Inferior parietal cortex (tissue), 1 donor: ENCODE results near the gene ZSWIM8.
"Not testable (repeated sequence)": the region's sequence is repeated elsewhere in the genome, so short reads cannot be mapped to it uniquely, and the experiment has no call there.

Experiments
- DNase-seq: peaks from one replicate; pipeline ENCODE4 v3.0.0-alpha.2; 2016; ENCODE audit errors: extremely low spot score

Gene ZSWIM8

DNA sequence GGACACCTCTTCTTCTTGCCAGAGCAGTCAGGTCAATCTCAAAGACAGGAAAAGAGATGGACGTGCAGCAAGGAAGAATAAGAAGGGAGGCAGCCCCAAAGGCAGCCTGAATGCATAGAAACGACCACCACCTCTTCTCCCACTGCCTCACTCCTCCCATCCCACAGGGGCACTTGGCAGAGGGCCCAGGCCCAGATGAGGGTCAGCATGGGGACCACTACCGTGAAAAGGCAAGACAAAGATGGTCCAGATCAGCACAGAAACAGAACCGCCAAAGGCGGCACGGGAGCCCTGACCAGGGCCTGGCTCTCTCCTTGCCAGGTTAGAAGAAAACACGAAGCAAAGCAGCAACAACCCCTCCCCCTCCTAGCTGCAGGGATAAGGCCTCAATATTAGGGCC, 27.9 kb downstream of the ZSWIM8 start:
- DNase-seq = no peak

DNA sequence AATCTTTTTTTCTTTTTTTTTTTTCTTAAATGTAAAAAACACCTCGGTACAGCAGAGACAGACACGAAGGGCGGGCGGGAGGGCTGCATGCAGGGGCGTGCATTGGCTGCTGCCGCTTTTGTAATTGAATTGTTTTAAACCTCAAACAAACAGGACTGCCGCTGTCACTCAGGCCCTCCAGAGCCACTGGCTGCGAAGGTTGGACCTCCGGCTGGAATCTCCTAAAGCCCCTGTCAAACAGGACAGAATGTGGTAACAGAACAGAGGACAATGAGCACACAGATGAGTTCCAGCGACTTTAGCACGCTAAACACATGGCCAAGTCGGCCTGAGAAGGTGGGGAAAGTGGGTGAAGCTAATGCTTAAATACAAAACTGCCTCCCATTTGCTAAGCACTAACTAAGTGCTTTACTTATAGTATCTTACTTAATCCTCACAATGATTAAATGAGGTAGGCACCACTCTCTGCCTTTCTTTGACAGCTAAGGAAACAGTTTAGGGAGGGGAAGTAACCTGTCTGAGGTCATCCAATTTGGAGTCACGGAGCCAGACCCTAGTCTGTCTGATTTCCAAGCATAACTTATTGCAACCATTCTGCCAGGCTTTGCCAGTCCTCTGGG, 29.0 kb downstream of the ZSWIM8 start:
- DNase-seq = no peak

DNA sequence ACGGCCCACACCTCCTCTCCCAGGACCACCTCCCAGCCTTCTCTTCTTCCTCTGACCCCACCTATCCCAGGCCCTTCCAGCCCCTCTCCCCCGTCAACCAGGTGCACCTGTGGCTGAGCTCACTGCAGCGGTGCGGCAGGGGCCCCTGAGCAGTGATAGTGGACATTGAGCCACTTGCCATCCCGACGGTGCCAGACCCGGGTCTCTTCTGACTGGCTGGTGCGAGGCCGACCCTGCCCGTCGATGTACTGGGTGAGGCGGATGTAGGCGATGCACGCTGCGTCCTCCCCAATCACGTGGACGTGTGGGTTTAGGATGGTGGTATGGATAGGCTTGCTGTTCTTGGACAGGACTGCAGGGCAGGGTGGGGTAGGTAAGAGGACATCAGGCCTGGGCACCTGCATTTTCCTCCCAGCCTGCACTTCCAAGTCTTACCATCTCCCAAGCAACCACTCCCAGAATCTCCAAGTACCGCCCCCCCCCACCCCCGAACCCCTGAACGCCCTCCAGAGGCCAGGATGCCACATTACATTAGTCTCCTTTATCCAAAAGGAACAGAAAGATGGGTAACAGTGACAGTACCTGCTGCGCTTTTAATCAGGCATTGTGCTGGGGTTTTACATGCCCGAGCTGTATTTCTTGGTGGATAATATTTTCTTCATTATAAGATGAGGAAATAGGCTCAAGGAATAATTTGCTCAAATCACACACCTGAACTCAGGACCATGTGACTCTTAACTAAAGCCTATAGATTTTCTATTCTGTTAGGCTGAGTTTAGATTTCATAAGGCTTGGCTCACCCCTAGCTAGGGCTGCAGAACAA, 29.7 kb downstream of the ZSWIM8 start:
- DNase-seq = no peak

DNA sequence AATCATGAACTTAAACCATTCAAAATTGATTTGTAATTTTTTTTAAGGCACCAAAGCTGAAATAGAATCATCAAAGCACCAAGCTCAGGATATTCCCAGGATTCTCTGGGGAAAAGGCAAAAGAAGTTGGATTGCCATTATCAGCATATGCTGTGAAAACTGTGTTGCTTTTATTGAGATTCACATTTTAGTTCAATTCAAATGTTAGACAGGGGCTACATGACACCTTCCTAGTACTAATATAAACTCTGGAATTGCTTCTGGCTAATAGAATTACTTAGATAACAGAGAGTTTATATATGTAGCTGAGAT, 30.3 kb downstream of the ZSWIM8 start:
- DNase-seq = no peak

DNA sequence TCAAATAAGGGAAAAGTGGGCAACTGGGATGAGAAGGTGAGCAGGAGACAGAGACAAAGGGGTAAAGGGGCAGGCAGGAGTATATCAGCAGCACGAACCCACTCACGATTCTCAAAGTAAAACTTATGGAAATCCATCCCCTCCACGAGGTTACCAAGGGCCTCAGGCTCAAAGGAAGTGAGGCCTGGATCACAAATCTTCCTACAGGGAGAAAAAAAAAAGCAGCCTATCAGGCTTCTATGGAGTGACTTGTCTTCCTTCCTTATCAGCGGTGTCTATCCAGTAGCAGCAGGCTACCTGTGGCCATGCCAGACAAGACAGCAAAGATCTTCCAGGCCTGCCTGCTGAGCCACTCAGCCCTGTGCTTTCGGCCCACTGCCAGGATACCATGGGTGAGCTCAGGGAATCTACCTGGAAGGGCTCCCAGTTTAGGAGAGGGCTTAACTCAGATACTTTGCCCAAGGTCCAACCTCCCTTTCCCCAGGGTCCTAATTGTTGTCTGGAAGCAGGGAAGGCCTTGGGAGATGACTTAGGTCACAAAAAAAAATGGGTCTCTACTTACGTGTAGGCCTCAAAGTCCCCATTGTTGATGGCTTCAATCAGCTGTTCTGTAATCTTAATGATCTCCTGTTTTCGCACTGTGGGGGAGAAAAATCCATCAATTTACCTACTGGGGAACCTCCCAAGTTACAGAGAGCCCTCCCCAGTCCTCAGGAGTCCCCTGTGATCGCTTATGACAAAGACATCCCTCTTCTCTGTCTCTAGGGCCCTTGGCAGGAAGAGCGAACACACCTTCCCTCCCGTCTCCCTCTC, 31.7 kb downstream of the ZSWIM8 start:
- DNase-seq = no peak

DNA sequence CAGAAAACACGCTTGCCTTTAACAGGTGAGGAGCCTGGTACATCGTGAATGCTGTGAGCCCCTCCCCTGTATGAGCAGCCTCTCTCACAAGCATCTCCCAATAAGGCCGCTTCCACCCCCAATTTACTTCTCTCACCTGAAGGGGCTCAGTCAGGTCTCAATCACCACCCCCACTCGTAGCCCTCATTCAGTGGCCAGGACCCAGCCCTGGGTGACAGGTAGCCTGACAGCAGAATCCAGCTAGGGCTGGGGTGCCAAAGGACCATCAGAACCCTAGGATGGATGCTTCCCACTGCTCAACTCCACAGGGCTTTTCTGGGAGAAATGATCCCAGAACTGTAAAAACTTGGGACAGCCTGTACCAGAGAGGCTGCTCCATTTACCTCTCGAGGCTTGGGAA, 32.4 kb downstream of the ZSWIM8 start:
- no peak for DNase-seq

DNA sequence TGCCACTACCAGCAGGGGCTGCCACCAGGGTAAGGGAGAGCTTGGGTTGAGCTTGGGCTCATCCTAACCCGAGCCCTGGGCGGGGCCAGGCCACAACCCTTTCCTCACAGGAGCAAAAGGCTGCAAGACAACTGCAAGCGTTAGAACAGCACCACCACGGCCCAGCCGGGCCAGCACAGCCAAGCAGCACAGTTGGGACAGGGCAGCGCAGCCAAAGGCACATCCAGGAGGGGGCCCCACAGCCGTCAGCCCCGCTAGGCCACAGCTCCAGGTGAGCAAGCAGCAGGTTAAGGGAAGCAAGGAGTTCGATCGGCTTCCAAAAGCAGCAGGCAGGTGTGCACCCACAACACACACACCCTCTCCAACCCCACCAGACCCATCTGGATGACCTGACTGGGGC, 33.0 kb downstream of the ZSWIM8 start:
- DNase-seq = no peak

DNA sequence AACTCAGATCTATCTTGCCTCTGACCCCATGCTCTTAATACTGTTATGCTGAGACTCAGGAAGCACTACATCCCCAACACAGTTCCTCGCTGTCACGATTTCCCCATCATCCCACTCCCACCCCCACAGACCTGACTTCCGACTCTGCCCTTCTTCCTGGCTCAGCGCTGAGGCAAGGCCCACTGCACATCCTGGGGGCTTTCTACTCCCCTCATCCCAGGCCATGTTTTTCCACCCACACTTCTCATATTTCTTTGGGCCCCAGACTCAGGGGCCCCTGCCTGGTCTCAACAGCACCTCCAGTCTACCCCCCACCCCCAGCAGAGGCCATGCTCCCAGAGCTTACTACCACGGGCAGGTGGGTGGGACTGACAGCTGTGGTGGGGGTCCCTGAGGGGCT, 33.7 kb downstream of the ZSWIM8 start:
- DNase-seq = no peak

DNA sequence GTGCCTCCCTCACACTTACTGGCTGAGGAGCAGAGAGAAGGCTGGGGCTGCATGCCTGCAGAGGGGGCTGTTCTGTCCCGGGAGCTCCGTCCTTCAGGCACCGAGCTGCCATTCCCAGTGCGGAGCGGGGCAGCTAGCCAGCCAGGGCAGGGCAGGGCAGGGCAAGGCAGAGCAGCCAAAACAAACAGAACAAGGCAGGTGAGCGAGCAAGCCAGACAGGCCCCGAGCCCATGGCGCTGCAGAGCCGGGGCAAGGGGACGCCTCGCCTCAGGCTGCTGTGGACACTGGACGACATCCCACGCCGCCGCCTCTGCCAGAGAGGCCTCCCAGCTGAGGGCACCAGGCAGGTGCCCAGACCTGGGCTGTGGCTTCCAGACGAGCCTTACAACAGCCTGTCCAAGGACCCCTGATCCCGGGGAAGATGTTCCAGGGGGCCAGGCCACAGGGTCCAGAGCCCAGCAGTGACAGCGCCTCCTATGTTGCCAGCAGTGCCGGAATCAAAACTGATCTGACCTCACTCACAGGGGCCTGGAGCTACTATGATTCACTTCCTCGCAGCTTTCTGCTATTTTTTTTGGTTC, 34.2 kb downstream of the ZSWIM8 start:
- no peak for DNase-seq

DNA sequence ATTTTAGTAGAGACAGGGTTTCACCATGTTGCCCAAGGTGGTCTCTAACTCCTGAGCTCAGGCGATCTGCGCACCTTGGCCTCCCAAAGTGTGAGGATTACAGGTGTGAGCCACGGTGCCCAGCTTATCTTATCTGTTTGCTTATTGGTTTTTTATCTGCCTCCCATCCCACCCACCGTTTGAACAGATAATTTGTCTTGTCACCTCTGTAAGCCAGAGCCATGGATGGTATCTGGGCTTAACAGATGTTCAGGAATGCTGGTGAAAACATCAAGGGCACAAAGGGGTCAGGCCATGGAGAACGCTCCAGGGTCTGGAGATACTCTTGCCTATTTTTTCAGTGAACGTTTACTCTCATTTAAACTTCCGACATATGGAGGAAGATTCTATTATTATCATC, 38.0 kb downstream of the ZSWIM8 start:
- no peak for DNase-seq

DNA sequence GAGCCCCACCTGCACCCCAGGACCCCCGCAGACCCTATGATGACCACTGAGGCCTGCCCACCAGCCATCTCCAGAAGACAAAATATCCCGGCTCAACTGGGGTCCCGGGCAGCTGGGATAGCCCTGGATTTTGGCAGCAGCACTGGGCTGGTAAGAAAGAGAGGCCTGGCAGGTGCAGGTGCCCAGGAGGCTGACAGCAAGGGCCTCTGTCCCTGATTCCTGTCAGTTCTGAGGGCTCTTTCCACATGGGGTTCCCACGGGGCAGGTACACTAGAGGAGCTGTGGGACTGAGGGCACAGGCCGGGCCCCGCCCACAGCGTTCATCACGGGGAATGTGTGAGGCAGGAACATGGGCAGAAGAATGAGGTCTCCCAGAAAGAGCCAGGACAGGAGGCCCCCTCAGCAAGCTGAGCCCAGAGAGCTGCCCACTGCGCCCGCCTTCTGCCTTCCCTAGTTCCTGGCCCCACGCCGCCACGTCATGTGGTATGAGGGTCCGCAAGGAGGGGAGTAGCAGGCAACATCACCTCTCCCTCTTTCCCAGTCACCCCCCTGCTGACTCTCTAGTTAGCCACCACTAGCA, 38.8 kb downstream of the ZSWIM8 start:
- DNase-seq = no peak

DNA sequence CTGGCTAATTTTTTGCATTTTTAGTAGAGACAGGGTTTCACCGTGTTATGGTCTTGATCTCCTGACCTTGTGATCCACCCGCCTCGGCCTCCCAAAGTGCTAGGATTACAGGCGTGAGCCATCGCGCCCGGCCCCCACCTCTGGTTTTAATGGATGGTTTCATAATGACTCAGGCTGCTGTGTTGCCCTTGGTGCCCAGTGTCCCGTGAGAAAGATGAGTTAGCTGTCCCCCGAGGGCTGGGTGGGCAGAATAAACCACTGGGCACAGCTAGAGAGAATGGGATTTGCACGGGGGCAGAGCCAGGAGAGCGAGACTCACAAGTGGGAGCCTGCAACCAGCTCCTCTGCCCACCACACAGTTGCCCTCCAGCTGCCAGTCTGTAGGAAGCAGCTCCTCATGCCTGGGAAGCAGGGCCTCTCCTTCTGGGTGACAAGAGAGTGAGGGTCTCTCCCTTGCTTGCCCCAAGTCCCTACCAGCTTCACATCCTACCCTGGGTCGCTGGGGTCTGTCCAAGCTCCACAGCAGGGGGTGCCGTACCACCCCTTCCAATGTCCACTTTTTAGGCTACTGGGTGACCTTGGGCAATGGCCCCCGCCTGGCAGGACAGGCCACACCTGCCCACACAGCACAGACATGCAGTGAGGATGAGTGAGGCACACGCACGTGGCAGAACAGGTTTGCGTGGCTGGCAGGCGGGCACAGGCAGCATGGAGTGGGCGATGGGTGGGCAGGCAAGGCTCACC, 42.1 kb downstream of the ZSWIM8 start:
- no peak for DNase-seq

DNA sequence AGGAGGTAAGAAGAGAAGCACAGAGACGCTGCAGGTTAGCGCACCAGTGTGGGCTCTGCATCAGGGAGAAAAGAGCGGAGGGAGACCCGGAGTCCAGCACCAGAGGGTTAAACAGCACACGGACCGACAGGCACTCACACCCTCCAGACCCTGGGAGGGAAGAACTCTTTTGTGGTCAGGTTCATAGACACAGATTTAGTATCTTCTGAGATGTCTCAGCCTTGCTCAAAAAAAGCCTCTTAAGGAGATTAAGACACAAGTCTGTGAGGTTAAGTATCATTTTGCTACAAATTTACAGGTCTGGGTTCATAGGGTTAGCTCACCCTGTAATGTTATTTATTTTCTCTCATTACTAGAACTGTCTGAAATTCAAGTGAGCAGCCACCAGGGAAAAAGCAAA, 42.8 kb downstream of the ZSWIM8 start:
- DNase-seq = no peak

DNA sequence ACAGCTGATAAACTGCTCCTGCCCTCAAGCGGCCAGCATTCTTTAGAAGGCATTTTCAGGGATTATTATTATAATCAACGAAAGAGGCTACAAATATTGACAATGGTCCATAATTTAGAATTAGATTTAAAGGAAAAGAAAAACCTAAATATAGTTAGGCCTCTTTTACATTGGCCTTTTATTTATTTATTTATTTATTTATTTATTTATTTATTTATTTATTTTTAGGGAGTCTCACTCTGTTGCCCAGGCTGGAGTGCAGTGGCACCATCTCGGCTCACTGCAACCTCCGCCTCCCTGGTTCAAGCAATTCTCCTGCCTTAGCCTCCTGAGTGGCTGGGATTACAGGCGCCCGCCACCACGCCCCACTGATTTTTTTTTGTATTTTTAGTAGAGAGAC, 43.7 kb downstream of the ZSWIM8 start:
- not testable (repeated sequence) for DNase-seq

DNA sequence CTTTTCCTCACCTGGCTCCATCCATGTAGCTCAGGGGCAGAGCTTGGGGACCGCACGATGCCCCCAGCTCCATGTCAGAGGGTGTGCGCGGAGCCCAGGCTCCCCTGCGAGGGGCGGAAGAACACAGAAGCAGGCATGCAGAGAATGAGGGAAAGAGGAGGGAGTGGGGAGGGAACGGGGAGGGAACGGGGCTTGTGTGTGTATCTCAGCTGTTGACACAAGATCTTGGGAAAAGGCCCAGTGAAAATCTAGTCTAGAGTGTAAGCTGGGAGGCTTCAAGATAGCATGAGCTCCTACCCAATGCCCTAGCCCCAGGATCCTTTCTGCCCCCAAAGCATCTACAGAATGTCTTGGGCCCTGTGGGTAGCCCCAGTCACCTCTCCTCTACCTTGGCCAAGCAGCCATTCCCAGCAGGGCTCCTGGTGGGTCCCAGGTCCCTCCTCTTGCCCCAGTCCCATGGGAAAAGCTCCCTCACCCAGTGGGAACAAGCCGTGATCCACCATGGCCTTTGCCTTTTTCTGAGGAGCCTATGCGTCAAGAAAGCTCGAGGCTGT, 51.1 kb downstream of the ZSWIM8 start:
- DNase-seq = no peak

DNA sequence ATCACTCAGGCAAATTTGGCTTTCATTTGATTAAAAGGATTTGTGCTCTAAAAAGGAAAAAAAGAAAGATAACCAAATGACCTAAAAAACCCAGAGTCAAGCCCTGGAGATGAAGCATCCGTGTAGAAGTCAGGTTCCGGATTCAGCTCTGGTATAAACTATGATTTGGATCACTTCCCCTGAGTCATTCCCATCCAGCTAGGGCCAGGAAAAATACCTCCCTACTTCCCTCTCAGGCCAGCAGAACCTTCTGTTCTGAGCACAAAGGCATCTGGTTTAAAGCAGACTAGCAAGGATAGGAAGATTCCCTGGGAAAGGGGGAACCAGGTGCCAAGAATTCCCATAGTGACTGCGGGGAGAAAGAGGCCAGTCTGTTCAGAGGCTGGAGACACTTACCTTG, 51.7 kb downstream of the ZSWIM8 start:
- no peak for DNase-seq

DNA sequence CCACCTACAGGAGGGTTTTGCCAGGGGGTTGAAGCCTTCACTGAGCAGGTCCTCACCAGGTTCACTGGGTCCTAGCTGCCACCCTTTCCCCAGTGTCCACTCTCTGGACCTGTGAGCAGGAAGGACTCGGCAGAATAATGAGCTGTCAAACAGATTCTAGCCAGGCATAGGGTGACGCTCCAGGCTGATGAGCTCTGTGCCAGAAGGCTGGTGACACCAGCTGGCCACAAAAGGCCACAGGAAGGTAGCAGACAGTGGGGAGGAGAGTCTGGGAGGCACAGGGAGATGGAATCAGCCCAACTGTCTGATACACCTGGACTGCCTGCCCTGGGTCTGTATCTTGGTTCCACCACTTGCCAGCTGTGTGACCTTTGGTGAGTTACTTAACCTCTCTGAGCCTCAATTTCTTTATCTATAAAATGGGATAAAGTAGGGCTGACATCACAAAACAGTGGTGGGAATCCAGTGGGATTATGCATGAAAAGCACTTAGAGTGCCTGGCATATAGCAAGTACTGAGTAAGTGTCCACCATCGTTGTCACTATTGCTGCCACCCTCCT, 52.7 kb downstream of the ZSWIM8 start:
- no peak for DNase-seq

DNA sequence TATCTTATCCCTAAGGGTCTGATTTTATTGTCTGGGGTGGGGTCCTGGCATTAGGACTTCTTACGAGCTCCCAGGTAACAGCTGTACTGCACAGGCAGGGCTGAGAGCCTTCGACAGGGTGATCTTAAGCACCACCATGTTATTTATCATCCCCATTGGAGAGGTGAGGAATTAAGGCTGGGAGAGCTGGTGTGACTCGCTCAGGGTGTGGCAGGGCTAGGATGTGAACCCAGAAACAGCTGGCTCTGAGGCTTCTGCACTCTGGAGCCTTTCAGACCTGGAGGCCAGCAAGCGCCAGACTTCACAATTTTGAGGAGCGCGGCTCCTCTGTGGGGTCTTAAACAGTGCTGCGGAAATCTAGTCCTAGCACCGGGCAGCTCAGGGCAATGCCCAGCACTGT, 53.4 kb downstream of the ZSWIM8 start:
- no peak for DNase-seq

DNA sequence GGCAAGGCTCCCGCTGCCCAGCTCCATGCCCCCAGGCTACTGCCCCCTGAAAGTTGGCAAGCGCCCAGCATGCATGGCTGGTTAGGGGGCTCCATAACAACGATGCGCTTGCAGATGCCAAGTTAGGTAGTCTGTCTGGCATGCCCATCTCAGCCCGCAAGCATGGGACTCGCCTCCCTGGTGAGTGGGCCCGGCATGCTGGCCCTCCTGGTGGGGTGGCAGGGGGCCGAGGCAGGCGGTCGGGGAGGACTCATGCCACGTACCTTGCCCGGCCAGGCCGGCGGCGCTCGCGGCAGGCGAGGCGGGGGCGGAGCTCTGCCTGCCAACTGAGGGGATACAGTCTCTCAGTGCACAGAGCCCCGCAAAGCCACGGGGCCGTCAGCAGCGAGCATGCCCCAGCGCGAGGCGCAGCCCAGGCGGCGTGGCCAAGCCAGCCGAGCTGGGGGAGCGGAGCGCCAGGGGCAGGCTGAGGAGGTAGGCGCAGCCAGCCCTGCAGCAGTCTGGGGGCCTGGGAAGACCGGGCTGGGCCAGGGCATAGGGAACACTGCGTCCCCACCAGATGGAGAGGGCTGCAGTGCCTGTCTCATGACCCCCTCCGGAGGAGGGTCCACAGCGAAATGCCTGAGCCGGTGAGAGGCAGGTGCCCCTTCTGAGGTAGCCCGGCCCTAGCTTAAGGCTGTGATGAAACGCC, 54.0 kb downstream of the ZSWIM8 start:
- no peak for DNase-seq

DNA sequence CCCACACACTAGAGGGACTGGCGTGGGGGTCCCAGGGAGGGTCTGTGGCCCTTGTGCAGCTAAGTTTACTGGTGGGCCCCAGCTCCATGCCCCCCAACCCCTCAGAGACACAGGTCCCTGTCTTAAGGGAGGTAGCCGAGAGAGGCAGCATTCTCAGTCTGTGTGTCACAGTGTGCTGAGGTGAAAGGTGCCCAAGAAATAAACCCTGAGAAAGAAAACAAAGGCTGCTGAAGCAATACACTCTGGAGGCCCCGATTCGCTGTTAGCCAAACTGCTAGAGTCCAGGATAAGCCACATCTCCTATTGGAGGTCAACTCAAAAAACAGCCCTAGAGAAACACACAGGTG, 54.6 kb downstream of the ZSWIM8 start:
- DNase-seq = no peak
